ENCODE results near the gene ZNF567. TPM values are rescaled to one million over a fixed set of nuclear protein-coding genes. Genes with fewer than 3 reads are reported as not detected.
"Not testable (repeated sequence)": the region's sequence is repeated elsewhere in the genome, so short reads cannot be mapped to it uniquely, and the experiment has no call there.

Gene ZNF567
- total RNA-seq, 1 donor from 2014 or later = 7.7 TPM

DNA sequence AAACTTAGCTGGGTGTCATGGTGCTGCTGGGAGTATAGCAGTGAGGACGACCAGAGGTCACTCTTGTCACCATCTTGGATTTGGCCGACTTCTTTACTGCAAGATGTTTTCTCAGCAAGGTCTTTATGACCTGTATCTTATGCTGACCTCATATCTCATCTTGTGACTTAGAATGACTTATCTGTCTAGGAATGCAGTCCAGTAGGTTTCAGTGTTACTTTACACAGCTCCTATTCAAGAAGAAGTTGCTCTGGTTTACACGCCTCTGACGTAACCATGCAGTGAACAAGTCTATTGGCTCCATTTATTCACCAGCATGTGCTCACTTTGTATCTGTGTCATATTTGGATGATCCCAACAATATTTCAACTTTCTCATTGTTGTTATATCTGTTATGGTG, 58.5 kb downstream of the ZNF567 start:
- peaks cover 96% of the 10 kb centered on the region for H3K9me3 ChIP-seq
- TF ChIP-seq, protein P1, sequence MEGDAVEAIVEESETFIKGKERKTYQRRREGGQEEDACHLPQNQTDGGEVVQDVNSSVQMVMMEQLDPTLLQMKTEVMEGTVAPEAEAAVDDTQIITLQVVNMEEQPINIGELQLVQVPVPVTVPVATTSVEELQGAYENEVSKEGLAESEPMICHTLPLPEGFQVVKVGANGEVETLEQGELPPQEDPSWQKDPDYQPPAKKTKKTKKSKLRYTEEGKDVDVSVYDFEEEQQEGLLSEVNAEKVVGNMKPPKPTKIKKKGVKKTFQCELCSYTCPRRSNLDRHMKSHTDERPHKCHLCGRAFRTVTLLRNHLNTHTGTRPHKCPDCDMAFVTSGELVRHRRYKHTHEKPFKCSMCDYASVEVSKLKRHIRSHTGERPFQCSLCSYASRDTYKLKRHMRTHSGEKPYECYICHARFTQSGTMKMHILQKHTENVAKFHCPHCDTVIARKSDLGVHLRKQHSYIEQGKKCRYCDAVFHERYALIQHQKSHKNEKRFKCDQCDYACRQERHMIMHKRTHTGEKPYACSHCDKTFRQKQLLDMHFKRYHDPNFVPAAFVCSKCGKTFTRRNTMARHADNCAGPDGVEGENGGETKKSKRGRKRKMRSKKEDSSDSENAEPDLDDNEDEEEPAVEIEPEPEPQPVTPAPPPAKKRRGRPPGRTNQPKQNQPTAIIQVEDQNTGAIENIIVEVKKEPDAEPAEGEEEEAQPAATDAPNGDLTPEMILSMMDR (IDR thresholded peaks at IDR 0.05) = no peak
- H3K36me3 ChIP-seq = peaks cover 10% of the 10 kb centered on the region
- intact Hi-C loops (cut with DNase I) = no loop called here
- H3K27me3 ChIP-seq = no peaks in the 10 kb centered on the region
- no peaks in the 10 kb centered on the region for H3K4me1 ChIP-seq
- no peak for DNase-seq
- no peak for ATAC-seq
- no peak overlapping the region for H3K4me3 ChIP-seq
- H3K27ac ChIP-seq = no peak overlapping the region

DNA sequence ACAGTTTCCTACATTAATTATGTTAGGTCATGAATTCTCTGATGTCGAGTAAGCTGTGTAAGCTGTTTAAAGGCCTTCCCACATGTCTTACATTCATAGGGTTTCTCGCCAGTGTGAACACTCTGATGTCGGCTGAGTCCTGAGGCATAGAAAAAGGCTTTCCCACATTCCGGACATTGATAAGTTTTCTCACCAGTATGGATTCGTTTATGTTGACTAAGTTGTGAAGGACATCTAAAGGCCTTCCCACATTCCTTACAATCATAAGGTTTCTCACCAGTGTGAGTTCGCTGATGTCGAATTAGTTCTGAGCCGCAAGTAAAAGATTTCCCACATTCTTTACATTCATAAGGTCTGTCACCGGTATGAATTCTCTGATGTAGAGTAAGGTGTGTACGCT, 60.3 kb downstream of the ZNF567 start:
- TF ChIP-seq, protein P1 (IDR thresholded peaks at IDR 0.05) = no peak
- Histone ChIP-seq H3K4me1 (no peaks in the 10 kb centered on the region), H3K9me3 (peaks cover 100% of the 10 kb centered on the region), H3K27me3 (no peaks in the 10 kb centered on the region), H3K27ac (no peak overlapping the region), H3K4me3 (no peak overlapping the region), H3K36me3 (peaks cover 10% of the 10 kb centered on the region)
- intact Hi-C loops (cut with DNase I) = no loop called here
- ATAC-seq = no peak
- no peak for DNase-seq

DNA sequence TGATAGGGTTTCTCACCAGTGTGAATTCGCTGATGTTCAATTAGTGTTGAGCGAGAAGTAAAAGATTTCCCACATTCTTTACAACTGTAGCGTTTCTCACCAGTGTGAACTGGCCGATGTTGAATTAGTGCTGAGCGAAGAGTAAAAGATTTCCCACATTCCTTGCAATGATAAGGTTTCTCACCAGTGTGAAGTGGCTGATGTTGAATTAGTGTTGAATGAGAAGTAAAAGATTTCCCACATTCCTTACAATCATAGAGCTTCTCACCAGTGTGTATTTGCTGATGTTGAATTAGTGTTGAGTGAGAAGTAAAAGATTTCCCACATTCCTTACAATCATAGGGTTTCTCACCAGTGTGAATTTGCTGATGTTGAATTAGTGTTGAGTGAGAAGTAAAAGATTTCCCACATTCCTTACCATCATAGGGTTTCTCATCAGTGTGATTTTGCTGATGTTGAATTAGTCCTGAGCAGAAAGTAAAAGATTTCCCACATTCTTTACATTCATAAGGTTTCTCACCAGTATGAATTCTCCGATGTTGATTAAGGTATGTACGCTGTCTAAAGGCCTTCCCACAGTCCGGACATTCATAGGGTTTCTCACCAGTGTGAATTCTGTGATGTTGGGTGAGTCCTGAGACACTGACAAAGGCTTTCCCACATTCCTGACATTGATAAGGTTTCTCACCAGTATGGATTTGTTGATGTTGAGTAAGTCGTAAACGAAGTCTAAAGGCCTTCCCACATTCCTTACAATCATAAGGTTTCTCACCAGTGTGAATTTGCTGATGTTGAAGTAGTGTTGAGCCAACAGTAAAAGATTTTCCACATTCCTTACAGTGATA, 61.2 kb downstream of the ZNF567 start:
- Histone ChIP-seq H3K36me3 (peaks cover 10% of the 10 kb centered on the region), H3K27me3 (no peaks in the 10 kb centered on the region), H3K4me3 (no peak overlapping the region), H3K27ac (no peak overlapping the region), H3K9me3 (peaks cover 100% of the 10 kb centered on the region), H3K4me1 (no peaks in the 10 kb centered on the region)
- TF ChIP-seq, protein P1 (IDR thresholded peaks at IDR 0.05) = no peak
- intact Hi-C loops (cut with DNase I) = no loop called here
- ATAC-seq = no peak
- DNase-seq = no peak

DNA sequence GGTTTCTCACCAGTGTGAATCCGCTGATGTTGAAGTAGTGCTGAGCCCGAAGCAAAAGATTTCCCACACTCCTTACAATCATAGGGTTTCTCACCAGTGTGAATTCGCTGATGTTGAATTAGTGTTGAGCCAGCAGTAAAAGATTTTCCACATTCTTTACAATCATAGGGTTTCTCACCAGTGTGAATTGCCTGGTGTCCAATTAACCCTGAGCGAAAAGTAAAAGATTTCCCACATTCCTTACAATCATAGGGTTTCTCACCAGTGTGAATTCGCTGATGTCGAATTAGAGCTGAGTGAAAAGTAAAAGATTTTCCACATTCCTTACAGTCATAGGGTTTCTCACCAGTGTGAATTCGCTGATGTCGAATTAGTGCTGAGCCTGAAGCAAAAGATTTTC, 62.2 kb downstream of the ZNF567 start:
- H3K27me3 ChIP-seq; DNase-seq; H3K27ac ChIP-seq; H3K4me3 ChIP-seq; intact Hi-C loops (cut with DNase I); ATAC-seq; H3K4me1 ChIP-seq: not testable (repeated sequence)
- Histone ChIP-seq H3K9me3 (peaks cover 99% of the 10 kb centered on the region), H3K36me3 (peaks cover 10% of the 10 kb centered on the region)

DNA sequence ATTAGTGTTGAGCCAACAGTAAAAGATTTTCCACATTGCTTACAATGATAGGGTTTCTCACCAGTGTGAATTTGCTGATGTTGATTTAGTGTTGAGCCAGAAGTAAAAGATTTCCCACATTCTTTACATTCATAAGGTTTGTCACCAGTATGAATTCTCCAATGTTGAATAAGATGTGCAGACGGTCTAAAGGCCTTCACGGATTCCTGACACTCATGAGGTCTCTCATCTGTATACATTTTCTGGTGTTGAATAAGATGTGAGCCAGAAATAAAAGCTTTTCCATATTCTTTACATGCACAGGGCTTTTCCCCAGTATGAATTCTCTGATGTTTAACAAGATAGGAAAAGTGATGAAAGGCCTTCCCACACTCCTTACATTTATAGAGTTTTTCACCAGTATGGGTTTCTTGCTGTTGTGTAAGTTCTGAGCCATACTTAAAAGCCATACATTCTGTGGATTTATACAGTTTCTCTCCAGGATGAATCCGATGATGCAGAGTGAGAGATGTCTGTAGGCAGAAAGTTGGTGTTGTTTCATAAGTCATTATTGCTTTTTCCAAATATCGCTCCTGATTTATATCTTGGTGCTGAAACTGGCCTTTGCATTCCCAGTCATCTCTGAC, 62.8 kb downstream of the ZNF567 start:
- no peak overlapping the region for H3K4me3 ChIP-seq
- peaks cover 10% of the 10 kb centered on the region for H3K36me3 ChIP-seq

More for the DNA sequence above, 62.8 kb downstream of the ZNF567 start:
- intact Hi-C loops (cut with DNase I) = no loop called here
- TF ChIP-seq, protein P1 (IDR thresholded peaks at IDR 0.05) = no peak
- DNase-seq = no peak
- Histone ChIP-seq H3K27ac (no peak overlapping the region), H3K9me3 (peaks cover 99% of the 10 kb centered on the region), H3K27me3 (no peaks in the 10 kb centered on the region), H3K4me1 (no peaks in the 10 kb centered on the region)
- ATAC-seq = no peak

Other genes starting within 250 kb of the ZNF567 start
- gene ZNF566, start 198.1 kb upstream of the ZNF567 start, total RNA-seq = 12.0 TPM
- 10.5 TPM for gene ZNF260, start 159.3 kb upstream of the ZNF567 start, total RNA-seq
- 8.4 TPM for gene ZNF529, start 114.3 kb upstream of the ZNF567 start, total RNA-seq
- gene ZNF382, start 82.3 kb upstream of the ZNF567 start, total RNA-seq = 4.9 TPM
- gene ZNF461, start 20.8 kb upstream of the ZNF567 start, total RNA-seq = 7.1 TPM
- gene ZNF850, start 85.2 kb downstream of the ZNF567 start, total RNA-seq = 2.8 TPM
- 5.7 TPM for gene ZNF790, start 150.8 kb downstream of the ZNF567 start, total RNA-seq
- gene ZNF345, start 163.3 kb downstream of the ZNF567 start, total RNA-seq = 6.7 TPM
- 2.8 TPM for gene ZNF829, start 228.7 kb downstream of the ZNF567 start, total RNA-seq
- 7.8 TPM for gene ZNF568, start 228.7 kb downstream of the ZNF567 start, total RNA-seq

All from upper lobe of right lung (tissue), 1 donor.